Ovary (tissue), 3 donors: ENCODE data around the gene ARID5B.

ENCODE experiments used
- CTCF ChIP-seq, 3 donors: fragments of 450-650 bp in 2 of 3; fragments of 200-600 bp in 1 of 3; IDR thresholded peaks; one replicate each; pipeline versions ENCODE4 v1.5.1 to v1.8.0; 2016 to 2022; ENCODE audit warnings: antibody characterized with exemption in 3 of 3, mild to moderate bottlenecking in 1 of 3
- EP300 ChIP-seq: sonication (generic); formaldehyde crosslinking; IDR thresholded peaks from one replicate; pipeline ENCODE4 v1.6.1; 2017; ENCODE audit warnings: antibody characterized with exemption
- POLR2A ChIP-seq: fragments of 450-650 bp; IDR thresholded peaks from one replicate; pipeline ENCODE4 v1.6.1; 2017; ENCODE audit warnings: antibody characterized with exemption, mild to moderate bottlenecking, moderate library complexity
- donor health status: DM: no; HTN: no; CAD: no.

DNA sequence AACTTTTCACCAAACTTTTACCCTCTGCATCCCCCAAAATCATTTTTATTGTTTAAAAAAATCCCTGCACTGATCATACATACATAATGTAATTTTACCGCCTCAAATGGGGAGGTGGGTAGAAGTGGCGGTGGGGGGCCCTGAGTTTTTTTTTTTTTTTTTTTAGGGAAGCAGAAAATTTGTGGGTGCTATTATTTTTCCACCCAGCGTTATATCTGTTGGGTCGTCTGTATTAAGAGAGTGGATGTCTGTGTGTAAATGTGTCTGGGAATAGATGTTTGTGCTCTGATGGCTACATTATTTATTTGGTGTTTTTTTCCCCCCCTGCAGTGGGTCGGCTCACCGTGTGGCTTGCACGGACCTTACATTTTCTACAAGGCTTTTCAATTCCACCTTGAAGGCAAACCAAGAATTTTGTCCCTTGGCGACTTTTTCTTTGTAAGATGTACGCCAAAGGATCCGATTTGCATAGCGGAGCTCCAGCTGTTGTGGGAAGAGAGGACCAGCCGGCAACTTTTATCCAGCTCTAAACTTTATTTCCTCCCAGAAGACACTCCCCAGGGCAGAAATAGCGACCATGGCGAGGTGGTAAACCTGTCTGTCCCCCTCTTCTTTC, 438 bp downstream of the ARID5B start:
- TF ChIP-seq CTCF (IDR thresholded peaks at IDR 0.05): no peak
- TF ChIP-seq POLR2A: no peak
- no peak for TF ChIP-seq EP300
